DOHH2 (cell line): ENCODE results near the gene CCDC88B.

Experiments
- H3F3A ChIP-seq: fragments of 200-600 bp; sonication (generic), shearing (Covaris generic); 2 replicates; pipeline ENCODE4 v1.6.0; 2016; ENCODE audit warnings: antibody characterized with exemption, mild to moderate bottlenecking; ENCODE audit not compliant: control insufficient read depth, insufficient read depth
- H3K27ac ChIP-seq: fragments of 200-600 bp; sonication (generic); 2 replicates; pipeline ENCODE4 v1.5.1; 2014; ENCODE audit warnings: low read depth, mild to moderate bottlenecking, low read length, moderate library complexity
- H3K27me3 ChIP-seq: fragments of 200-600 bp; sonication (generic); 2 replicates; pipeline ENCODE4 v1.6.1; 2014; ENCODE audit warnings: mild to moderate bottlenecking, low read length, mixed read lengths; ENCODE audit not compliant: control insufficient read depth
- H3K36me3 ChIP-seq: fragments of 200-600 bp; sonication (generic); 2 replicates; pipeline ENCODE4 v1.6.1; 2014; ENCODE audit warnings: mild to moderate bottlenecking, low read length, moderate library complexity, mixed read lengths; ENCODE audit not compliant: control insufficient read depth
- H3K4me1 ChIP-seq: fragments of 200-600 bp; sonication (generic); 2 replicates; pipeline ENCODE4 v1.6.1; 2014; ENCODE audit warnings: mild to moderate bottlenecking, low read length, mixed read lengths; ENCODE audit not compliant: control insufficient read depth
- H3K4me2 ChIP-seq: fragments of 200-600 bp; sonication (generic); 2 replicates; pipeline ENCODE4 v1.6.0; 2014; ENCODE audit warnings: mild to moderate bottlenecking, low read length, moderate library complexity
- H3K4me3 ChIP-seq: fragments of 200-600 bp; sonication (generic); 2 replicates; pipeline ENCODE4 v1.5.1; 2014; ENCODE audit warnings: mild to moderate bottlenecking, low read length, mixed read lengths
- H3K79me2 ChIP-seq: fragments of 200-600 bp; sonication (generic); 2 replicates; pipeline ENCODE4 v1.6.1; 2014; ENCODE audit warnings: mild to moderate bottlenecking, low read length, mixed read lengths; ENCODE audit not compliant: control insufficient read depth
- H3K9me2 ChIP-seq: fragments of 200-600 bp; sonication (generic); replicated peaks from 2 replicates; pipeline ENCODE4 v1.6.1; 2014; ENCODE audit warnings: mild to moderate bottlenecking, low read length, mixed read lengths; ENCODE audit not compliant: control insufficient read depth
- H3K9me3 ChIP-seq: fragments of 200-600 bp; sonication (generic); 2 replicates; pipeline ENCODE4 v1.6.1; 2014; ENCODE audit warnings: antibody characterized with exemption, low read length, mixed read lengths; ENCODE audit not compliant: control insufficient read depth, insufficient read depth
- H4K20me1 ChIP-seq: fragments of 200-600 bp; sonication (generic); 2 replicates; pipeline ENCODE4 v1.6.0; 2014; ENCODE audit warnings: low read depth, mild to moderate bottlenecking, antibody characterized with exemption, low read length, moderate library complexity; ENCODE audit not compliant: control insufficient read depth, insufficient read depth
- CTCF ChIP-seq: fragments of 200-600 bp; sonication (generic); IDR thresholded peaks from one replicate; pipeline ENCODE4 v1.5.1; 2014; ENCODE audit warnings: antibody characterized with exemption, mild to moderate bottlenecking, low read depth, low read length; ENCODE audit not compliant: poor library complexity, severe bottlenecking
- EZH2phosphoT487 ChIP-seq: fragments of 200-600 bp; sonication (generic); IDR thresholded peaks from 2 replicates; pipeline ENCODE4 v1.6.1; 2017; ENCODE audit warnings: borderline replicate concordance, mild to moderate bottlenecking, antibody characterized with exemption, low read length, moderate library complexity, mixed read lengths

Gene CCDC88B

DNA sequence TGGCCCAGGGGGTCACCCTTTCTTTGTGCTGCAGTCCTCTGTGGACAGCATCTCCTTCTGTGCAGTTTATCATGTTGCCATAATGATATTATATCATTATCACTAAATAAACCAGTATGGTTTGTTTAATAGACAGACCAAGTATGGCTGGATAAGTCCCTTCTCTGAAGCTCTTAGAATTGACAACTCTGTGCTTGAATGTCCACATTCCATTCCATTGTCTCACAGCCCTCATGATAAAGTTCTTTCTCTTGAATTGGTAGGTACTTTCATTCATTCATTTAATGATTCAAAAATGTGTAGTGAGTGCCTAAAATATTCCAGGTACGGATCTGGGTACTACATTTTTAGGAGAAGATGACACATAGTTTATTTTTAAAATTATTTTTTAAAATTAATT lies 26.7 kb downstream of the CCDC88B start:
- Histone ChIP-seq H3F3A (peaks cover 8% of the 10 kb centered on the region; the same call in 1 of the 2 replicates), H3K27ac (no peak overlapping the region), H3K27me3 (no peaks in the 10 kb centered on the region), H4K20me1 (no peaks in the 10 kb centered on the region), H3K9me3 (no peaks in the 10 kb centered on the region), H3K4me1 (peaks cover 14% of the 10 kb centered on the region), H3K4me2 (no peak overlapping the region), H3K36me3 (peaks cover 24% of the 10 kb centered on the region), H3K79me2 (no peaks in the 10 kb centered on the region), H3K4me3 (no peak overlapping the region), H3K9me2 (no peaks in the 10 kb centered on the region)
- TF ChIP-seq CTCF (no peak), EZH2phosphoT487 (no peak)

- Histone ChIP-seq H3K9me2 (no peaks in the 10 kb centered on the region), H3F3A (peaks cover 8% of the 10 kb centered on the region; the same call in 1 of the 2 replicates), H3K27ac (no peak overlapping the region), H3K36me3 (peaks cover 13% of the 10 kb centered on the region), H3K9me3 (no peaks in the 10 kb centered on the region), H3K4me2 (no peak overlapping the region), H3K79me2 (no peaks in the 10 kb centered on the region), H4K20me1 (no peaks in the 10 kb centered on the region), H3K4me1 (peaks cover 20% of the 10 kb centered on the region), H3K4me3 (no peak overlapping the region), H3K27me3 (no peaks in the 10 kb centered on the region)
- TF ChIP-seq CTCF (no peak), EZH2phosphoT487 (no peak)
These were observed 28.1 kb downstream of the CCDC88B start for GRCh38 chr11:64367931-64368672.

DNA sequence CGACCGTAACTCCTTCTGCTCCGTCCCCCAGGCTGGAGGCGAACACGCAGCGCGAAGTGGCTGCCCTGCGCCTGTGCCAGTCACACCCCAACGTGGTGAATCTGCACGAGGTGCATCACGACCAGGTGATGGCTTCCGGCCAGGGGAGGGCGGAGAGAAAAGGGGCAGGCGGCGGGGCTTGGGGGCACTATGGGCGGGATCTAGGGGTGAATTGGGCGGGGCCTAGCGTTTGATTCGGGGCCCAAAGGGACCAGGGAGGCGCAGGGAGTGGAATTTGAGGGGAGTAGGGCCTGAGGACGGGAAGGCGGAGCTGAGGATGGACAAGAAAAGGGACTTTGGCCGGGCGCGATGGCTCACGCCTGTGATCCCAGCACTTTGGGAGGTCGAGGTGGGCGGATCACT lies 28.7 kb downstream of the CCDC88B start:
- Histone ChIP-seq H3K9me3 (no peaks in the 10 kb centered on the region), H3K9me2 (no peaks in the 10 kb centered on the region), H3K4me2 (no peak overlapping the region), H3K4me1 (peaks cover 26% of the 10 kb centered on the region), H3K4me3 (no peak overlapping the region), H4K20me1 (no peaks in the 10 kb centered on the region), H3K79me2 (no peaks in the 10 kb centered on the region), H3F3A (peaks cover 9% of the 10 kb centered on the region; the same call in 1 of the 2 replicates), H3K27ac (no peak overlapping the region), H3K36me3 (peaks cover 11% of the 10 kb centered on the region), H3K27me3 (no peaks in the 10 kb centered on the region)
- TF ChIP-seq CTCF, result no peak
- TF ChIP-seq EZH2phosphoT487, result no peak
